ENCODE data around the gene SYK. TPM values are rescaled to one million over a fixed set of nuclear protein-coding genes. Genes with fewer than 3 reads are reported as not detected.

Gene SYK
- total and polyA plus RNA-seq, 2 of the 4 experiments (the other 2 are of a cell fraction): not detected

DNA sequence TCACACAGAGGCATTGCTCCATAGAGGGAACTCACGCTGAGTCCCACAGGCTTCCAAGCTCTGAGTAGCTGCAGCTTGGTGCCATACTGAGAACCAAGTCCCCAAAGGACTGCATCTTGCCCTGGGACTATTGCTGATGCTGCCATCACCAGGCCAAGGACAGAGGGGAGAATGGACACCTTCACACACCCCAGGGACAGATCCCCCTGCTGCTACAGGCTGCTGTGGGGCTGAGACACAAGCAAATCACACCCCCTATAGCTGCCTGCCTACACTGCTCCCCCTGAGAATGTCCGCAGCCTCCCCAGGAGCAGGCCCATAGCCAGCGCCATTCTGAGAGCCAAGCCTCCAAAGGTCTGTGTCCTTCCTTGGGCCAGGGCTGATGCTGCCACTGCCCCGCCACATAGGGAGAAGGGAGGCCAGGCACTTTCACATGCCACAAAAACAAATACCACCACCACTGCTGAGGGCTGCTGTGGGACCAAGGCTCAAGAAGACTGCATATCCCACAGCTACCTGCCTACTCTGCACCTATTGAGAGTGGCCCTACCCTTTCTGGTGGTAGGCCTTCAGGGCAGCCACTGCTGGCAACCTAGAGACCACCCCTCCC is 81.5 kb downstream of the SYK start:
- H3K18ac ChIP-seq (ENCODE audit: low read depth, low read length): no peak overlapping the region
- DNase-seq: no peak
- intact Hi-C loops (cut with micrococcal nuclease): no loop called here
- H3K9me1 ChIP-seq (ENCODE audit: insufficient read depth, low read length): no peaks in the 10 kb centered on the region
- H2BK15ac ChIP-seq (ENCODE audit: low read depth, low read length): no peak overlapping the region
- dilution Hi-C loops (cut with HindIII; ENCODE audit: low sequenced_read_pairs, unreplicated experiment): no loop called here
- H3K27me3 ChIP-seq (ENCODE audit: control insufficient read depth, insufficient read depth, low read length): peaks cover 8% of the 10 kb centered on the region; the same call in 1 of the 2 replicates
- H3K4me1 ChIP-seq (ENCODE audit: control insufficient read depth, insufficient read depth, low read length): no peaks in the 10 kb centered on the region
- no peak overlapping the region for H3K4me2 ChIP-seq (ENCODE audit: low read depth, low read length)
- no peak overlapping the region for H2AK9ac ChIP-seq (replicated peaks; ENCODE audit: low read depth, low read length, poor library complexity)
- no peak overlapping the region for H2BK5ac ChIP-seq (ENCODE audit: low read depth, low read length, poor library complexity, severe bottlenecking)
- no peak overlapping the region for H3K27ac ChIP-seq (ENCODE audit: insufficient read depth, low read length)
- no peak overlapping the region for H2AFZ ChIP-seq (replicated peaks; ENCODE audit: low read length, poor library complexity)
- no peak overlapping the region for H3K23ac ChIP-seq (ENCODE audit: low read depth, low read length)
- H4K5ac ChIP-seq (ENCODE audit: low read depth, low read length): no peak overlapping the region
- no peak overlapping the region for H4K91ac ChIP-seq (ENCODE audit: insufficient read depth, low read depth, low read length)
- no peaks in the 10 kb centered on the region for H4K20me1 ChIP-seq (ENCODE audit: insufficient read depth, low read length)
- ATAC-seq (ENCODE audit: low read depth): no peak
- H3K9me3 ChIP-seq (ENCODE audit: control insufficient read depth, insufficient read depth, low read length): no peaks in the 10 kb centered on the region
- CTCF ChIA-PET: no interaction called here
- H4K8ac ChIP-seq (ENCODE audit: low read depth in 2 of 2, low read length in 2 of 2): no peak overlapping the region
- H3K36me3 ChIP-seq (ENCODE audit: control insufficient read depth, insufficient read depth, low read length): no peaks in the 10 kb centered on the region
- H2AK5ac ChIP-seq (ENCODE audit: low read depth, low read length): no peak overlapping the region
- no peaks in the 10 kb centered on the region for H3K79me1 ChIP-seq (ENCODE audit: low read depth in 1 of 2, low read length in 2 of 2)
- POLR2A ChIA-PET (ENCODE audit: unreplicated experiment): no interaction called here
- no peak overlapping the region for H2BK20ac ChIP-seq (ENCODE audit: low read depth, low read length)
- no peak overlapping the region for H3K9ac ChIP-seq (ENCODE audit: low read depth, low read length)
- no peak overlapping the region for H3K4ac ChIP-seq (ENCODE audit: low read depth, low read length)
- in situ Hi-C loops (cut with MboI; ENCODE audit: low sequenced_read_pairs): no loop called here
- no peak overlapping the region for H3K56ac ChIP-seq (ENCODE audit: extremely low read depth, insufficient read depth, low read length)
- TF ChIP-seq RCOR1 (IDR thresholded peaks at IDR 0.05; ENCODE audit: insufficient replicate concordance, low read length) (no peak), BHLHE40 (IDR thresholded peaks at IDR 0.05; ENCODE audit: low read depth, low read length) (no peak), RFX5 (IDR thresholded peaks at IDR 0.05; ENCODE audit: low read depth, low read length) (no peak), MXI1 (IDR thresholded peaks at IDR 0.05; ENCODE audit: borderline replicate concordance, low read depth, low read length) (no peak), NFE2L2 (IDR thresholded peaks at IDR 0.05; ENCODE audit: low read depth, low read length) (no peak), FOS (IDR thresholded peaks at IDR 0.05; ENCODE audit: low read depth, low read length) (no peak), POLR2A (IDR thresholded peaks at IDR 0.05; ENCODE audit: low read depth, low read length) (no peak), MAFK (IDR thresholded peaks at IDR 0.05; ENCODE audit: low read depth, low read length) (no peak), SMC3 (IDR thresholded peaks at IDR 0.05; ENCODE audit: low read depth, low read length) (no peak), CHD1 (IDR thresholded peaks at IDR 0.05; ENCODE audit: low read depth, low read length) (no peak)
- TF ChIP-seq, protein P1, sequence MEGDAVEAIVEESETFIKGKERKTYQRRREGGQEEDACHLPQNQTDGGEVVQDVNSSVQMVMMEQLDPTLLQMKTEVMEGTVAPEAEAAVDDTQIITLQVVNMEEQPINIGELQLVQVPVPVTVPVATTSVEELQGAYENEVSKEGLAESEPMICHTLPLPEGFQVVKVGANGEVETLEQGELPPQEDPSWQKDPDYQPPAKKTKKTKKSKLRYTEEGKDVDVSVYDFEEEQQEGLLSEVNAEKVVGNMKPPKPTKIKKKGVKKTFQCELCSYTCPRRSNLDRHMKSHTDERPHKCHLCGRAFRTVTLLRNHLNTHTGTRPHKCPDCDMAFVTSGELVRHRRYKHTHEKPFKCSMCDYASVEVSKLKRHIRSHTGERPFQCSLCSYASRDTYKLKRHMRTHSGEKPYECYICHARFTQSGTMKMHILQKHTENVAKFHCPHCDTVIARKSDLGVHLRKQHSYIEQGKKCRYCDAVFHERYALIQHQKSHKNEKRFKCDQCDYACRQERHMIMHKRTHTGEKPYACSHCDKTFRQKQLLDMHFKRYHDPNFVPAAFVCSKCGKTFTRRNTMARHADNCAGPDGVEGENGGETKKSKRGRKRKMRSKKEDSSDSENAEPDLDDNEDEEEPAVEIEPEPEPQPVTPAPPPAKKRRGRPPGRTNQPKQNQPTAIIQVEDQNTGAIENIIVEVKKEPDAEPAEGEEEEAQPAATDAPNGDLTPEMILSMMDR (conservative IDR thresholded peaks at IDR 0.05; ENCODE audit: low read depth, low read length): no peak
- TF ChIP-seq, protein P2, sequence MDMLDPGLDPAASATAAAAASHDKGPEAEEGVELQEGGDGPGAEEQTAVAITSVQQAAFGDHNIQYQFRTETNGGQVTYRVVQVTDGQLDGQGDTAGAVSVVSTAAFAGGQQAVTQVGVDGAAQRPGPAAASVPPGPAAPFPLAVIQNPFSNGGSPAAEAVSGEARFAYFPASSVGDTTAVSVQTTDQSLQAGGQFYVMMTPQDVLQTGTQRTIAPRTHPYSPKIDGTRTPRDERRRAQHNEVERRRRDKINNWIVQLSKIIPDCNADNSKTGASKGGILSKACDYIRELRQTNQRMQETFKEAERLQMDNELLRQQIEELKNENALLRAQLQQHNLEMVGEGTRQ (IDR thresholded peaks at IDR 0.05; ENCODE audit: low read depth, low read length): no peak
- H3K4me3 ChIP-seq (ENCODE audit: insufficient read depth, low read depth, low read length): no peak overlapping the region
- H3K14ac ChIP-seq (replicated peaks; ENCODE audit: low read depth, low read length): no peak overlapping the region
- BruUV-seq (replicated peaks): no TSS peak
- no peak overlapping the region for H2BK120ac ChIP-seq (ENCODE audit: low read depth, low read length)
- WGBS, 2 experiments (ENCODE audit: extremely low coverage in 2 of 2, insufficient read length in 1 of 2): 80% methylated on average over 1 of the region's 4 CpGs; no CpG with 5 or more reads in 1 of the 2 experiments
